Choroid plexus epithelial cell (primary cell): ENCODE results near the gene MAP3K1.
A peak's percentile ranks its signal among the peaks of the same experiment; 100 is the strongest.

Source experiments
- DNase-seq: peaks from one replicate; pipeline ENCODE4 v3.0.0-alpha.2; 2010; ENCODE audit warnings: low read depth
- H3K4me3 ChIP-seq: 2 replicates; pipeline ENCODE4 v1.5.1; 2011; ENCODE audit warnings: low read depth, mild to moderate bottlenecking, control low read depth, low read length, moderate library complexity
- CTCF ChIP-seq: conservative IDR thresholded peaks from 2 replicates; pipeline ENCODE4 v1.5.1; 2011; ENCODE audit warnings: low read depth, mild to moderate bottlenecking, control low read depth, inconsistent platforms, low read length, moderate library complexity

MAP3K1 gene

DNA sequence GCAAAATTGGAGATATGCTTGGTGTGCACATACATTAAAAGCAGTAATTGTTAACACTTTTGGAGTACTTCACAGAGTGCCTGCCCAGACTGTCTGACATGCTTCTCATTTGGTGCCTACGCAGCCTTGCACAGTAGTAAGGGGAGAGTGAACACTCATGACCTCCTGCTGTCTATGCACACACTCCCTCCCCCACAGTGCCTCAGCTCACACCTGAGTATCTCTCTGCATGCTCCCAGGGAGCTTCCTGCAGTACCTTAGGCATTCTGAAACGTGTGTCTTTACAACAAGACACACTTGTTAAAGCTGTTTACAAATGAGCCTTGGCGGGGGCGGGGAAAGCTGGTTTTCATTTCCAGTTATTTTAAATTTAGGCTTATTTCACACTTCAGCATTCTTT, 18.0 kb downstream of the MAP3K1 start:
- H3K4me3 ChIP-seq, result no peak overlapping the region
- no peak for DNase-seq
- TF ChIP-seq CTCF, result no peak

- no peak for DNase-seq
- no peak for TF ChIP-seq CTCF
These were observed 22.0 kb downstream of the MAP3K1 start for GRCh38 chr5:56837381-56837780.

GRCh38 chr5:56837956-56838355, 22.6 kb downstream of the MAP3K1 start:
- DNase-seq, result no peak

More at GRCh38 chr5:56837381-56837780, 22.0 kb downstream of the MAP3K1 start:
- no peak overlapping the region for H3K4me3 ChIP-seq

DNA sequence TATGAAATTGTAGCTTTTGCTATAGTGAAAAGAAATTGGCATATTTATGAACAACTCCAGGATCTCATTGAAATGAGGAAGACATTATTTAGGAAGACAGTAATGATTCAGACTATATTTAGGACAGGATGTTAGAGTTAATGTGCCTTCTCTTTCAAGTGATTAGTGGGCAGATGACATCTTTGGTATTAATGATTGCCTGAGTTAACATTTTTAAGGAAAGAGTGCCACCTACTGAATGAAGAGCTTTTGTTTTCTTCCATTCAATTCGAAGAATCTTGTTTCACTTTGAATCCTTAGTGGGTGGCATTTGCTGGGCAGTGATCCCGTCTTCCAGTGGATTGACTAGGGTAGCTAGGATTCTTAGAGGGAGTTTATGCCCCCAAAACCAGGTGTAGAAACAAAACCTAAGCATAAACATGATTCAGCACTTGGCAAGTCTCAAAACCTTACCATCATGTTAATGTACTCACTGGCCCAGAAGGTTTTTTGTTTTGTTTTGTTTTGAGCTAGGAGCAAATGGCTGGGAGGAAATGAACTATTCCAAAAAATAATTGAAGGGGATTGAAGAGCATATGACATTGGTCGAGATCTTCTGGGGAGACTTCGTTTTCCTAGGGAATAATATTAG, 23.2 kb downstream of the MAP3K1 start:
- peak; percentile 78 for DNase-seq
- peak overlapping the region; percentile 18 for H3K4me3 ChIP-seq
- peak; percentile 58 for TF ChIP-seq CTCF

More at GRCh38 chr5:56837956-56838355, 22.6 kb downstream of the MAP3K1 start:
- TF ChIP-seq CTCF, result no peak
- no peak overlapping the region for H3K4me3 ChIP-seq

DNA sequence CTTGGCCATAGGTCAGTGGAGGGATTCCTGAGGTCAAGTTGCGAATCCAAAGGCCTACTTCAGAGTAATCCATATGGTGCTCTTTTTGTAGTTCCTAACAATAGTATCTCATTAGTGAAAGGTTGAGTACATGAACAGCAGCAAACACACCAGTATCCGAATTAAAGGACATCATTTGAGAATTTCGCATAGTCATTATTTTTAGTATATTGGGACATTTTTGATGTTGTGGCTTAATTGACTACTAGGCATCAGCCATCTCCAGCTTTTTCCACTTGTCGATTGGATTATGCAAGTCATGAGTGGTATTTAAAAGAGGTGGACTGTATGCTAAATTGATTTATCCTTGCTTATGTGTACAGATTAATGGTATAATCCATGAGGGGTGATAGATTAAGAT, 23.7 kb downstream of the MAP3K1 start:
- DNase-seq, result no peak
- no peak overlapping the region for H3K4me3 ChIP-seq
- TF ChIP-seq CTCF, result no peak

DNA sequence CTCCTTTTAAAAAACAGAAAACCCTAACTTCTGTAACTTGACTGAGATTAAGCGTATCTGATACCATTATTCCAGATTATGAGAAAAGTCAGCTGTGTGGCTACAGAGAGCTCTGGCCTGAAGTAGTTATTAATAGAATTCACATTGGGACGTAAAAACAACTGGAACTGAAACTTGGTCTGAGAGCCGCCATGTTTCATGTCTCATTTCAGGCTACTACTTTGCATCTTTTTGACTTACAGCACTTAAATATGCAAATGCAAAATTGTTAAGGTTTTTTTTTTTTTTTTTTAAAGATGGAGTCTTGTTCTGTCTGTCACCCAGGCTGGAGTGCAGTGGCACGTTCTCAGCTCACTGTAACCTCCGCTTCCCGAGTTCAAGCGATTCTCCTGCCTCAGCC, 25.2 kb downstream of the MAP3K1 start:
- H3K4me3 ChIP-seq, result no peak overlapping the region
- no peak for TF ChIP-seq CTCF

DNA sequence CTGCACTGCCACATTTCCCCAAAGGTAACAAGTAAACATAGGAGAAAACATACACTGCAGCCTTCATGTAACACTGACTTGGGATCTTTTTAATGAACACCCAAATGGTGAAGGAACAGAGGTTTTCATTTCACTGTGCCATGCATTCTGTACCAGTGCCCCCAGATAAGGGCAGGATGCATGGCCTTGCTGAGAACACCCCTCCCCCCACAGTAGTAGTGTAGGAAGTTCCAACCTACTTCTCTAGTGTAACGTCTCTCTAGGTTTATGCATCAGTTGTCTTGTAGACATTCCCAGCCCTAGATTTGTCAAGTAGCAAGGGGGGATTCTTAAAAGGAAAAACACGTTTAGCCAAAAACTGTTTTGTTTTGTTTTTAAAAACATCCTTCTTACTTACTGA, 29.9 kb downstream of the MAP3K1 start:
- no peak for TF ChIP-seq CTCF
- no peak for DNase-seq
- H3K4me3 ChIP-seq, result no peak overlapping the region

More for the DNA sequence above, 25.2 kb downstream of the MAP3K1 start:
- no peak for DNase-seq
